Body of pancreas (tissue), 4 donors: ENCODE results near the gene KCNC3. TPM values are rescaled to one million over a fixed set of nuclear protein-coding genes. Genes with fewer than 3 reads are reported as not detected.

Experiments
- ATAC-seq: fragments of 150-250 bp; one replicate; pipeline ENCODE4 v1.9.1; 2016
- DNase-seq, 4 donors: peaks; one replicate each; pipeline ENCODE4 v3.0.0-alpha.2; 2019
- H3K27ac ChIP-seq, 4 donors: fragments of 200-600 bp; sonication (generic); 1 replicate in 3 of 4; 2 replicates in 1 of 4; pipeline versions ENCODE4 v1.5.1 to v1.6.1; 2016 to 2019; ENCODE audit warnings: mild to moderate bottlenecking in 1 of 4, mixed read lengths in 1 of 4, moderate library complexity in 1 of 4
- H3K27me3 ChIP-seq, 2 donors: fragments of 200-600 bp; sonication (generic); one replicate each; pipeline ENCODE4 v1.6.0; 2016; ENCODE audit warnings: mild to moderate bottlenecking in 1 of 2
- H3K36me3 ChIP-seq, 2 donors: fragments of 200-600 bp; sonication (generic); replicated peaks in 1 of 2; 2 replicates each; pipeline ENCODE4 v1.5.1; 2016; ENCODE audit warnings: low read depth in 2 of 2; ENCODE audit not compliant: insufficient read depth in 1 of 2
- H3K4me1 ChIP-seq: fragments of 200-600 bp; sonication (generic); one replicate; pipeline ENCODE4 v1.6.0; 2016
- H3K4me3 ChIP-seq, 2 donors: fragments of 200-600 bp; sonication (generic); 1 replicate in 1 of 2; 2 replicates in 1 of 2; pipeline ENCODE4 v1.5.1; 2016 to 2019
- H3K9me3 ChIP-seq, 3 donors: fragments of 200-600 bp; sonication (generic); 1 replicate in 2 of 3; 2 replicates in 1 of 3; pipeline ENCODE4 v1.5.1; 2016
- CTCF ChIP-seq, 7 experiments: fragments of 450-650 bp in 4 of 7; fragments of 200-600 bp in 3 of 7; sonication (generic) in 3 of 7; IDR thresholded peaks; one replicate each; pipeline ENCODE4 v1.5.1; 2016 to 2019; ENCODE audit warnings: antibody characterized with exemption in 7 of 7
- POLR2A ChIP-seq, 3 donors: fragments of 450-650 bp; IDR thresholded peaks; one replicate each; pipeline ENCODE4 v1.6.1; 2016; ENCODE audit warnings: antibody characterized with exemption in 3 of 3, mild to moderate bottlenecking in 2 of 3
- WGBS, 2 donors: methylation state at CpG; one replicate each; pipeline ENCODE4 v1.1.5; 2017; 5-methylcytosine and 5-hydroxymethylcytosine counted together
- intact Hi-C: fragments of 100-400 bp; cut with DNase I; formaldehyde crosslinking; loops from one replicate; pipeline ENCODE4 v1.15.1; 2023
- total RNA-seq, 2 donors: library from RNA; depleted of rRNA; stranded (reverse); fragments of >200 nt; gene quantifications; one replicate each; pipeline ENCODE4 v1.1.0, GENCODE V29; 2016

Gene KCNC3
- total RNA-seq, 2 donors from 2014 or later, result 1.8 to 6.3 TPM

GRCh38 chr19:50301607-50301971, 27.6 kb downstream of the KCNC3 start:
- H3K36me3 ChIP-seq, result peaks cover 0 to 2% of the 10 kb centered on the region in 2 donors
- no peaks in the 10 kb centered on the region for H3K27me3 ChIP-seq
- 86 to 90% methylated on average over 9 to 10 of the region's 10 CpGs for whole genome bisulfite sequencing, 2 donors
- TF ChIP-seq CTCF (IDR thresholded peaks at IDR 0.05) (no peak), POLR2A (IDR thresholded peaks at IDR 0.05) (no peak)
- no peak overlapping the region for H3K27ac ChIP-seq
- H3K9me3 ChIP-seq, result no peaks in the 10 kb centered on the region
- DNase-seq (no peak), ATAC-seq (no peak)
- intact Hi-C loops, result no loop called here
- H3K4me1 ChIP-seq, result no peaks in the 10 kb centered on the region
- H3K4me3 ChIP-seq, result no peak overlapping the region

GRCh38 chr19:50300814-50301606, 28.2 kb downstream of the KCNC3 start:
- Histone ChIP-seq H3K4me3 (no peak overlapping the region), H3K4me1 (no peaks in the 10 kb centered on the region), H3K27ac (no peak overlapping the region), H3K36me3 (peaks cover 0 to 2% of the 10 kb centered on the region in 2 donors), H3K9me3 (no peaks in the 10 kb centered on the region), H3K27me3 (no peaks in the 10 kb centered on the region)
- ATAC-seq (no peak), DNase-seq (no peak)
- intact Hi-C loops, result no loop called here
- no peak for TF ChIP-seq POLR2A (IDR thresholded peaks at IDR 0.05)
- TF ChIP-seq CTCF (IDR thresholded peaks at IDR 0.05), result no peak
- WGBS, 2 donors, result 82 to 84% methylated on average over 10 of the region's 10 CpGs

GRCh38 chr19:50300051-50300450, 29.1 kb downstream of the KCNC3 start:
- 70 to 82% methylated on average over 2 of the region's 2 CpGs for WGBS, 2 donors
- Histone ChIP-seq H3K27me3 (no peaks in the 10 kb centered on the region), H3K36me3 (peaks cover 0 to 2% of the 10 kb centered on the region in 2 donors), H3K4me1 (no peaks in the 10 kb centered on the region), H3K4me3 (no peak overlapping the region), H3K9me3 (no peaks in the 10 kb centered on the region), H3K27ac (no peak overlapping the region)
- ATAC-seq (no peak), DNase-seq (no peak)
- TF ChIP-seq POLR2A (IDR thresholded peaks at IDR 0.05) (no peak), CTCF (IDR thresholded peaks at IDR 0.05) (no peak)
- intact Hi-C loops, result no loop called here

- Histone ChIP-seq H3K4me3 (no peak overlapping the region), H3K4me1 (no peaks in the 10 kb centered on the region), H3K36me3 (peaks cover 0 to 11% of the 10 kb centered on the region in 2 donors), H3K9me3 (no peaks in the 10 kb centered on the region), H3K27ac (no peak overlapping the region), H3K27me3 (no peaks in the 10 kb centered on the region)
- intact Hi-C loops, result no loop called here
- DNase-seq, result no peak
- ATAC-seq, result no peak
- no peak for TF ChIP-seq POLR2A (IDR thresholded peaks at IDR 0.05)
- WGBS, 2 donors, result 70 to 77% methylated on average over 13 to 14 of the region's 14 CpGs
Measured at GRCh38 chr19:50293263-50294004, 35.7 kb downstream of the KCNC3 start.

GRCh38 chr19:50292216-50292827, 36.9 kb downstream of the KCNC3 start:
- H3K9me3 ChIP-seq, result no peaks in the 10 kb centered on the region
- H3K27me3 ChIP-seq, result no peaks in the 10 kb centered on the region
- no peak for ATAC-seq
- H3K4me3 ChIP-seq, result no peak overlapping the region
- intact Hi-C loops, result no loop called here
- DNase-seq, result no peak
- WGBS, 2 donors, result 86 to 91% methylated on average over 9 to 11 of the region's 11 CpGs
- H3K36me3 ChIP-seq, result peaks cover 0 to 11% of the 10 kb centered on the region in 2 donors
- no peak overlapping the region for H3K27ac ChIP-seq
- H3K4me1 ChIP-seq, result no peaks in the 10 kb centered on the region
- no peak for TF ChIP-seq CTCF (IDR thresholded peaks at IDR 0.05)
- no peak for TF ChIP-seq POLR2A (IDR thresholded peaks at IDR 0.05)
